Skeletal muscle cell (primary cell): ENCODE data around the gene CRIM1.
"Not testable (repeated sequence)": the region's sequence is repeated elsewhere in the genome, so short reads cannot be mapped to it uniquely, and the experiment has no call there.

Experiments
- DNase-seq: peaks from one replicate; pipeline ENCODE4 v3.0.0-alpha.2; 2010; ENCODE audit warnings: low read depth
- H3K4me3 ChIP-seq: 2 replicates; pipeline ENCODE4 v1.5.1; 2011; ENCODE audit warnings: low read depth, mild to moderate bottlenecking, control low read depth, low read length, moderate library complexity

Gene CRIM1

DNA sequence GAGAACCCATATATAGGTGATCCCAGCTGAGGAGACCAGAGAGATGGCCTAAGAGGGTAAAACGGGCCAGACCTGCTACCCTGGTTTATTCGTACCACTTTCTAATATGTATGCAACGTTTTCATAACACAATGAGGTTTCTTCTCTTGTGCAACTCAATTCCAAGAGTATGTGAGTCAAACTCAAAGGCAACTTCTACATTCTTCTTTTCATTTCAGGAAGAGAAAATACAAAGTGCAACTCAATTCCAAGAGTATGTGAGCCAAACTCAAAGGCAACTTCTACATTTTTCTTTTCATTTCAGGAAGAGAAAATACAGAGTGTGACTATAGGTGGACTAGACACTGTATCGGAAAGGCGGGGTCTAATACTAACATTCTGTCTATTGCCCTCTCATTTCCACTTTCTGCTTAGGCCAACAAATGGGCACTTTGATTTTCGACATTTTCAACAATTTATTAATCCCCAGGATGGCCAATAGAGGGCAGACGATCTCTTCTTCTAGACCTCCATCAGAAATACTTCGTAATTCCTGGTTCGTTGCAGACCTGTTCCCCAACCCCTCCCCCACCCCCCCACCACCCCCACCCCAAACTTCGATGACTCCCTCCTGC, 3.7 kb upstream of the CRIM1 start:
- no peak overlapping the region for H3K4me3 ChIP-seq
- DNase-seq = no peak

DNA sequence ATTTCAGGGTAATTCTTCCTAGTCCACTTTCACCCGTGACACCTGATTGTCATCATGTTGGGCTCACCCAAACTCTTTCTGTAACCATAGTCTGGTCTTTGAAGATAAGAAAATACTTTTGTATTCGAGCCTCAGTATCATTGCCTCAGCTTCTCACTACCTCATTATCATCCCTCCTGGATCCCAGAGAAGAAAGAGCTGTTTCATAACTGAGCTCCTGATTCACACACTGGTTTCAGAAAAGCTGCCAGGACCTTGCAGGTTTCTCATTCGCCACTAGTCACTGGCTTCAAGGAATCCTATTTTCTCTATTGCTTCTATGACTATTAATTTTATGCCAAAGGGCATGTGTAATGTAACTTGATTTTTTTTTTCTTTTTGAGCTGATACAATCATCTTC, 2.9 kb upstream of the CRIM1 start:
- DNase-seq = no peak

DNA sequence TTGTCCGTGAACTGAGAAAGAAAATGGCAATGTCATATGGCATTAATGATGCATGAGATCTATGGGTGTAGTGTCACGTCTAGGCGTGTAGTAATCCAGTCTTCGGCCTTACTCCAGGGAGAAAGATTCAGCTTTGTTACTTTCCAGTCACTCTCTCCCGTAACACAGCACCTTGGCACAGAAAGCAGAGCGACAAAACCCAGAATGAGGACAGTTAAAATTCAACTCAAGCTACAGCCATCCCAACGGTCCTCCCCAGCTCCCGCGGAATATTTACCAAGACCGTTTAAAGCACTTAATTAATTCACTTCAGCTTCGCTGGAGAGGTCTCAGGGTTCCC, 797 bp upstream of the CRIM1 start:
- no peak for DNase-seq
- peak overlapping the region; percentile 76 for H3K4me3 ChIP-seq

More for the DNA sequence above, 2.9 kb upstream of the CRIM1 start:
- no peak overlapping the region for H3K4me3 ChIP-seq

DNA sequence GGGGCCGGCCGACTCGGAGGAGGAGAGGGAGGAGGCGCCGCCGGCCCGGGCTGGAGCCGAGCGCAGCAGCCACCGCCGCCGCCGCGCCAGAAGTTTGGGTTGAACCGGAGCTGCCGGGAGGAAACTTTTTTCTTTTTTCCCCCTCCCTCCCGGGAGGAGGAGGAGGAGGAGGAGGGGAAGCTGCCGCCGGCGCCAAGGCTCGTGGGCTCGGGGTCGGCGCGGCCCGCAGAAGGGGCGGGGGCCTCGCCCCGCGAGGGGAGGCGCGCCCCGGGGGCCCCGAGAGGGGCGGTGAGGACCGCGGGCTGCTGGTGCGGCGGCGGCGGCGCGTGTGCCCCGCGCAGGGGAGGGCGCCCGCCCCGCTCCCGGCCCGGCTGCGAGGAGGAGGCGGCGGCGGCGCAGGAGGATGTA, 316 bp downstream of the CRIM1 start:
- peak overlapping the region; percentile 76 for H3K4me3 ChIP-seq
- no peak for DNase-seq

DNA sequence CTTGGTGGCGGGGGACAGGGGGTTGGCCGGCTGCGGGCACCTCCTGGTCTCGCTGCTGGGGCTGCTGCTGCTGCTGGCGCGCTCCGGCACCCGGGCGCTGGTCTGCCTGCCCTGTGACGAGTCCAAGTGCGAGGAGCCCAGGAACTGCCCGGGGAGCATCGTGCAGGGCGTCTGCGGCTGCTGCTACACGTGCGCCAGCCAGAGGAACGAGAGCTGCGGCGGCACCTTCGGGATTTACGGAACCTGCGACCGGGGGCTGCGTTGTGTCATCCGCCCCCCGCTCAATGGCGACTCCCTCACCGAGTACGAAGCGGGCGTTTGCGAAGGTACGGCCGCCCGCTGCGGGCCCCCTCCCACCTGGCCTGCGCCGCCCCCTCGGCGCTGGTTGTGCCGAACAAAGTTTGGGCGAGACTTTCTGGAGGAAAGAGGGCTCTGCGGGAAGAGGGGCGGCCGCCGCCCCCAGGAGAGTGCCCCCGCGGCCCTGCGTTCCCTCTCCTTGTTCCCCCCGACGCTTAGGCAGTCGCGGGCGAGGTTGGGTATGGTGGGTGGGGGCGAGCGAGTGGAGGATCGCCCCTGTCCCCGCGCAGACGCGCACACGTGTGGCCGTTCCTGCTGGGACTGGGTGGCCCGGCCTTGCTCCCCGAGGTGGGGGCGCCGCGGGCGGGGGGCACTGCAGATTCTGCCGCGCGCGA, 866 bp downstream of the CRIM1 start:
- DNase-seq = no peak
- H3K4me3 ChIP-seq = peak overlapping the region; percentile 76

DNA sequence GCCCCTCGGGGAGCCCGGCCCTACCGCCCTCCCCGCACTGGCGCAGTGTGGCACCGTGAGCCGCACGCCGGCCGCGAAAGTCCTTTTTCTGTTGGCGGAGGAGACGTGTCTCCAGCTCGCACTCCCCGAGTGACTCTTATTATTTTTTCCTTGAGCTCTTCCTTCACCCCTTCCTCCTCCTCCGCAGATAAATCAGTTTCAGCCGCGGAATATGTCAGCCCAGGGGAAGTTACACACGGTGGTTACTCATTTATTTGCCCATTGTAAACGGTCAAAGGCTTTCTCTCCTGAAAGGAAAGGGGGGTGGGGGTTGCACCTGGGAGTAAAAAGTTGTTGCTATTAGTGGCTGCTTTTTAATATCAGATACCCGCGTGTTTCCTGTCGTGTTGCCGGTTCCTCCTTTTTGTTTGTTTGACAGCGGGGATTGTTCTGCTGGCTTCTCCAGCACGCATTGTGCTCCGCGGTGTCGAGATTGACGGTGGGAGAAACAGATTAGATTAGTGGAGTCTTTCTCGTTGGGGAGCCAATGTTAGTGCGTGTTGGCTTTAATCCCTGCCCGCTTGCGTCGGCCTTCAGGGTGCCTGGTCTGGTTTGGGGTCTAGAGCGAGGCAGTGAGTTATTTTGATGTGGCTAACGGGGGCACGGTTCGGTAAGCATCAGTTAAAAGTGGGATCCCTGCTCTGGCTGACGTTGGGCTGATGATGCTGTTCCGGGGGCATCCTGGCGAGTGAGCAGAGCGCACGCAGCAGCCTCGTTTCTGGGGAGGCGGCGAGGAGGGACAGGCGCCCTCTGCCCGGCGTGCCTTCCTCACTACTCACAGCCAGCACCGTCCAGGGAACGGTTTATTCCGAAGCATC, 1.6 kb downstream of the CRIM1 start:
- peak overlapping the region; percentile 76 for H3K4me3 ChIP-seq
- no peak for DNase-seq

DNA sequence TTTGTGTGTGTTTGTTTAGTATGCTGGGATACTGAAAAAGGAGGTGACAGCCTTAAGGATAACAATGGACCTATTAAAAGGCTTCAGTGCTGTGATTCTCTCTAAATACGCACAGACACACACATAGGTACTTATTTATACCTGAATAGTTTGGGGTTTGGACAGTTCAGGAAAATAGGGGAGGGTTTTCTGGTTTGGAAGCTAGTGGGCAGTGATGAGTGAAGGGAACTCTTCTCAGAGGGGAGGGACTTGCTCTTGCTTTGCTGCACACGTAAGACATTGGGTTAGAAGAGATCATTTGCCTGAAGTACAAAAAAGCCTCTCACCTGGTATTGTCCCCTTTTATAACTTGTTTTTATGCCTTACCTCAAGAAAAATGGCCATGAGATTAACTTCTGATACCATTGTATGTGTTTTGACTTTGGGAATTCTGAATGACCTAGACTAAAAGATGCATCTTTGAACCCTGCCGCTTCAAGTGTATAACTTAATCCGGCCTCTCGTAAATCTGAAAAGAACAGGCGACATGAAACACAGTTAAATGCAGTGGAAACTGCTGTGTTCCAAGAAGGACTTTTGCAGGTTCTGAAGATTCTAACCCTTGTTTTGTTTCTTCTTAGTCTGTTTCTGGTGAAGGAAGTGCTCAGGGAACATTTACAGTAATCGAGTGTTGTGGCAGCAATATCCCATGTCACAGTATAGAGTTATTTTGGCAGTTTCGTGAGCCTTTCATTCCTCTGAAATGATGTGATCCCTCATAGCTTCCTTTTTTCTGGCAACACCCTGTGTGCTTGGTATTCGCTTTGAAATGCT, 2.5 kb downstream of the CRIM1 start:
- peak overlapping the region; percentile 76 for H3K4me3 ChIP-seq
- no peak for DNase-seq

DNA sequence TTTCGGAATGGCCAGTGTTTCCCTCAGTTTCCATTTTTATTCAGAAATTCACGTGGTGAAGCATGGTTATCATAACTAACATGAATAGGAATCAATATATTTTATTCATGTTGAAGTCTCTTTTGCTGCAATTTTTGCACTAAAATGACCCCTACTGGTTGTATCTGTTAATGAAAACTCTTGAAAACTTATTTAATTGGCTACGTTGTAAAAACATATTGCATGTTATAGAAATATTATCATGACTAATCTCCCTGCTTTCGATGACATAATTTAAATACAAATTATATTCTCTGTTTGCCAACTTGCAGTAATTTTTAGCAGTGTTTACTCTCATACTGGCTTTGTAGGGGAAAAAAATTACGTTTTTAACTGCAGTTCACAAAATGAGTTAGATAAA, 3.5 kb downstream of the CRIM1 start:
- no peak for DNase-seq
- peak overlapping the region; percentile 76 for H3K4me3 ChIP-seq

DNA sequence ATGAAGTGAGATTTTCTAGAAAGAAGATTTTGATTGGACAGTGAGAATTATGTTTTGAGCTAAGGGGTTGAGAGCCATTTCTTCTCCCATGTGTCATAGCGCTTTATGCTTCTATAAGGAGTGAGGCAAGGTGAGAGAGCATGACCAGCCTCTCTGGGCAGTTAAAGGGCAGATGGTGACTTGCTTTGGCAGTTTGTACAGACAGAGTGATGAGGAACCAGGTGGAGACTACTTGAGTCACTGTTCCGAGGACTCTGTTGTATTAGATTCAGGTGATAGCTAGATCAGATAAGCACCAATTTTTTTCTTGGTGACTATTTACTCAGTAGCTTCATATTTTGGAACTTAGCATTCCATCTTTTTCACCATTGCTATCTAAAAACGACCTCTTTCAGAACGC, 4.5 kb downstream of the CRIM1 start:
- no peak for DNase-seq
- no peak overlapping the region for H3K4me3 ChIP-seq

DNA sequence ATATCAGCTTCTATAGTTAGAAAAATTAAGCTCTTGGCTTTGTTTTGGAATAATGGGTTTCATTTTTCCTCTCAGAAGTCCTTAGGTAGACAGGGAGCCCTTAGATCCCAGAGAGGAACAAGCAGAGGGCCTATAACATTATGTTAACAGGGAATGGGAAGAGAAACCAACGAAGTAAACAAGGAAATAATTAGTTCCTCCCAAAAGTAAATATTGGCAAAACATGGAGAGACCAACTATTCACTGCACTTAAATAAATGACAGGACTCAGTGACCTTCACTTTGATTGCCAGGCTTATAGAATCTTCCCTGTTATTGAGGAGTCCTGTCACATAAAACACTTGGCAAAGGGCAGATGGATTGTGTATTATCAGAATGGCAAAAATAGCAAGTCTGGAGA, 5.3 kb downstream of the CRIM1 start:
- DNase-seq = no peak
- H3K4me3 ChIP-seq = no peak overlapping the region

DNA sequence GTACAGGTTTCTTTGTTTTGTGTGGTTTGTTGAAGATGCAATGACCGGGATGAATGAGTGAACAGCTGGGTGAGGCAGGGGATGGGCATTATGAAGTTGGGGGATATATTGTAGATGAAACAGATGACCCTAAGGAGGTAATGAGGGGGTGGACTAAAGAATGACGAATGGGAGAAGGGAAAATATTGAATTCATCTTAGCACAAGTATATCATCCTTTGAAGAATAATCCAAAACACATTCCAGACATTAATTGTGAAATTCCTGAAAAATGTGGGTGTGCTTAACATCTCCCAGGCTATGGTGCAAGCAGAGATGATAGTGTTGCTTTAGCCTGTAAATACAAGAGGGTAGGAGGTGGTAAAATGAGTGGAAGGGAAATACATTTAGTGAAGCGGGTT, 5.8 kb downstream of the CRIM1 start:
- H3K4me3 ChIP-seq = no peak overlapping the region
- DNase-seq = no peak

DNA sequence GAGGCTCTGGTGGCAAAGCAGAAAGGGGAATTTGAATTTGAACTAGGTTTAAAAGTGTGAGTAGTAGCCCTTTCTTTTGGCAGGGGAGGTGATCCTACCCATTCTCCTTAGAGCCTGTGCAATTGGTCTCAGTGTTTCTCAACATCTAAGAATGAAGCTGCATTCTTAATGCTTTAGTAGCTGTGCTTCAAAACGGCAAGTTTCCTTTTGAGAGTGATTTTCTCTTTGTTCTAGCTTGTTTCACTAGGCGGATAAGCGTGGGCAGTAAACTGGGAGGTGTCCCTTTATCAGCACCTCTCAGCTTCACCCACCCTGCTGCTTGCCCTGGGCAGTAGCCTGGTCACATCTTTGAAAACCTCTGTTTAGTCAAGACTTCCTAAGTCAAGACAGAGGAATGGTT, 6.7 kb downstream of the CRIM1 start:
- H3K4me3 ChIP-seq = no peak overlapping the region
- DNase-seq = no peak

DNA sequence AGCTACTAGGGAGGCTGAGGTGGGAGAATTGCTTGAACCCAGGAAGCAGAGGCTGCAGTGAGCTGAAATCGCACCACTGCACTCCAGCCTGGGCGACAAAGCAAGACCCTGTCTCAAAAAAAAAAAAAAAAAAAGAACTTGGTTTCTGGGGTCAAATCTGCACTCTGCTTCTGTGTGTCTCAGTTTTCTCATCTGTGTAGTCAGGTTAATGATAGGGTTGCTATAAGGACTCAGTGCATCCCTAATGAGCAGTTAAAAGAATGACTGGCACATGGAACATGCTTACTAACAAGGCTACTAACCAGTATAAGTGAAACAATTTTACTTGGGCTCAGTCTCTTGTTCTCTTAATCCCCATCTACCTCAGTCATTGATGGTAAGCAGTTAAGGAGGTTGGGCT, 7.5 kb downstream of the CRIM1 start:
- H3K4me3 ChIP-seq, DNase-seq: not testable (repeated sequence)

DNA sequence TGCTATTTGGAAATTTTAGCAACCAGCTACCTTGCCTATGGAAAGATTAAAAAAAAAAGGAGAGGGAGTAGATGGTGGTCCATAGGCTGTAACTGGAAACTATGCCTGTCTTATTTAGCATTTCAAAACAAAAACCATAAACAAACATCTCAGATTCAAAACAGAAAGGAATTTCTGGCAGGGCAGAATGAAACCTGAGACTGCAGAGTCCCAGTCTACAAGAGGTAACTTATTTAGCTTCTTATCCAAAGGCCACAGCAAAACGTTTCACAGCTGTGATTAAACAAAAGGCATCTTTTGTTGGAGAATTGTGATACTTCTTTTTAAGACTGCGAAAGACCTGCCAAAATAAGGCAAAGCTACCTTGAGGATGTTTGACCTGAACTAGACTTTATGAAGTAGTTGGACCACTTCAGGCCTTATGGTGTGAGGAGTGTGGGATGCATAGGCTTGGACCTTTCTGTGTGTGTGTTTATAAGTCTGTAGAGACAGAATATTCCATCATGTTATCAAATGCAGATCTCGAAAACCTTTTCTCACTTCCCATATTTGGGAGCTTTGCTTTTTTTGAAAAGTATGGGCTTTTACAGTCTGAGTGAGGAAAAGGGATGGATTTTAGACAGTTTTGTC, 11.0 kb downstream of the CRIM1 start:
- DNase-seq = no peak
- H3K4me3 ChIP-seq = no peak overlapping the region

DNA sequence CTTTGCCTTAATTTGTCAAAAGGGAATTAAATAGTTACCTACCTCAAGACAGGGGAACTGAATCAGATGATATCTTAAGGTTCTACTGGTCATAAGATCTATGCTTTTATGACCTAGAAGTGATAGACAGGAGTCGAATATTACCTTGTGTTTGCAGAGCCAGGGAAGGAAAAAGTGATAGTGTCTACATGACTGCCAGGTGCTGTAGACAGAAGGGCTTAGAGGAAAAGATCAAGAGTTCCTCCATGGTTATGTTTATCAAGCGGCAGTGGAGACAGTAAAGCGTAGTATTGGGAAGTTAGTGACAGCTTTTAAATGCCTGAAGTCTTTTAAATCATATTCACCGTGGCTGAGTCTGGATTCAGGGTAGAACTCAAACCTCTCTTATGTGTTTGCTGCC, 11.9 kb downstream of the CRIM1 start:
- no peak for DNase-seq
- no peak overlapping the region for H3K4me3 ChIP-seq

DNA sequence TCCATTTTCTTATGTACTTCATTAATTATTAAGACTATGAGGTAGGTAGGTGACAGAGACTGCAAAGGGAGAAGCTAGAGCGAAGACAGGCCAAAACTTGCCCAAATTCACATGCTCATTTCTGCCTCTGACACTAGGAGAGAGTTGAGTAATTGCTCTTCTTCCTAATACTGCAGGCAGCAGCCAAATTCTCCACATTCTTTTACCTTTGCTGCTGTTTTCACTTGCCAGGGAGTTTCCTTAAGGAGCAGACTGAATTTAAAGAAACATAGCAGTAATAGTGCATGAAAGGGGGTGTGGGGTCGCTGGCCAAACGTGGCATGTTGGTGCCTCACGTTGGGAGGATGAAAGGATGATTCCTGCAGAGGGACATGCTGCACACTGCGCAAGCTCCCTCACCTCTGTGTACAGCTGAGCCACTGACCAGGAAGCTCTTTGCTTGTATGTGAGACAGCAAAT, 12.3 kb downstream of the CRIM1 start:
- DNase-seq = no peak
- no peak overlapping the region for H3K4me3 ChIP-seq

DNA sequence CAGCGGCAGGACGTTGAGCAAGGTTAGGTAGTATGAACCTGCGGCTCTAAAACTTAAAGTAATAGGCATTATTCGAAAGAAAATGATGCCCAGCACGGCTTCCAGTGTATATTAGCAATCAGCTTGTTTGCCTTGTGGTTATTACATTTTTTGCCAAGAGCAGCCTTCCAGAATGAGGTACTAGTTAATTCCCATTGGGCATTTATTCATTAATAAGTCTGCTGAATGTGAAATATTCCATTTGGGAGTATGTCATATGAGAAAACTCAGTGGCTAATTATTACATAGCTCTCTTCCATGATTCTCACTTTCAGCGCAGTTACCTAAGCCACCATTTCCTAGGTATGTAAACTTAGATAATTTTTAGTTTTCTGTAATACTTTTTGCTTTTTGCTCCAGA, 12.9 kb downstream of the CRIM1 start:
- DNase-seq = no peak
- H3K4me3 ChIP-seq = no peak overlapping the region

DNA sequence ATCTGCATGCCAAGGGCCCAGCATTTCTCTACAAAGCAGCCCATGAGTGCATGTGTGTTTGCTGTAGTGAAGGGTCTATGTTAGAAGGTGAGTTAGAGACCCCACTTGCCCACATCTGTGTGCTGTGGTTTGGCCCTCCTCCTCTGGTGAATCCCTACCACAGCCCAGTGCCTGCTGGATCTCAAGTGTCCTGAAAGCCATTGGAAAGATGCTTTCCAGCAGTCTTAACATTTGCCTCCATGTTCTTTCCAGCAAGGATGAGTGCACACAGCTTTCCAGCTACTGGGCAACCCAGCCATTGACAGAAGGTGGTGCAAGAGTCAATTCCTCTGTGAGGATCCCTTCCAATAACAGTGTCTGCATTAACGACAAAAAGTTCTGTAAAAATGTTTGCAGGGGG, 13.6 kb downstream of the CRIM1 start:
- no peak overlapping the region for H3K4me3 ChIP-seq
- DNase-seq = no peak

DNA sequence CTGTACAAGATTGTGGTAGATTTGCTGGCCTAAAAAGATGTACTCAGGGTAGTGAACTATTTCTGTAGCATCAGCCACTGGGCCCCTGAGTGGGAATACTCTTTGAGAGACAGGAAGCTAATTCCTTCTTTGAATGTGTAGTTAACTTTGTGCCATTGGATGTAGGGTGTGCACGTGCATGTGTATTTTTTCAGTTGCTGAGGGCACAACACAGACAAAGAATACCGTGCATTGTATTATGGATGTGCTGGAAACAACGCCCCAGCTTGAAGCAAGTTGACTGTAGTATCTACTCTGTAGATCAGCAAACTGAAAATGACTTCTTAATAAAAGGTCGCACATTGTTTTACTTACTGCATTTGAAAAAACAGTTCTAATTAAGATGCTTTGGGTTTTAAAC, 14.1 kb downstream of the CRIM1 start:
- H3K4me3 ChIP-seq = no peak overlapping the region
- no peak for DNase-seq
